Activated CD4-positive, alpha-beta T cell treated with anti-CD3 and anti-CD28 coated beads for 48 hours (primary cell): ENCODE data around the gene PTPRN2.

Experiments used
- DNase-seq: peaks from one replicate; pipeline ENCODE4 v3.0.0-alpha.2; 2020

PTPRN2 gene

DNA sequence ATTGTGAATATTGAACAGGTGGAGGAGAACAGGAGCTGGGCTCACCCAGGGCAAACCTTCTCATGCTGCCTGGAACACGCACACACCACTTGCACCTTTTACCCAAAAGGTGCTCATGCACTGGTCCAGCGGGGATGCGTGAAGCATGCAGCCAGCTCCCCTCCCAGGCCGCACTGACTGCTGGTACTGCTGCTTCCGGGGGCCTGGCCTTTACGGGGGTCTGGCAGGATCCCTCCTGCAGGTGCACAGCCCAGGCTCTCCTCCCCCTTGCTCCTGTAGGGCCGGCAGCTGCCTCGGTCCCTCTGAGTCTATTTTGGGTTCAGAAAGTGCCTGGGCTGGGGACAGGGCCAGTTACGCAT lies 1029.1 kb downstream of the PTPRN2 start:
- DNase-seq: no peak

DNA sequence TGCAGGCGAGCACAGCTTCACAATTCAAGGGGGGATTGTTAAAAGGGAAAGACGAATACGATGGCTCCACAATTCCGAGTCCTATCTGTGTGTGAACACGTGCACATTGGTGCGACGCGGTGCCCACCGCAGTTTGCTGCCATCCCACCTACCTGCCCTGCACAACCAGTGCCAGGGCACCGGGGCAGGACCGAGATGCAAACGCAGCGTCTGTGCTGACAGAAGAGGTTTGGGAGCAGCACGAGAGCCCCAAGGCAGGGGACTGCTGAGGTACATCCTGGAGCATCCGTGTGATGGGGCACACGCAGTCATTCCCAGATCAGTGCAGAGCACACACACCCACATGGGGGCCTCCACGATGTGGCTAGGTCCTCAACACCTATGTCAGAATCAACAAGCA lies 1029.6 kb downstream of the PTPRN2 start:
- no peak for DNase-seq

DNA sequence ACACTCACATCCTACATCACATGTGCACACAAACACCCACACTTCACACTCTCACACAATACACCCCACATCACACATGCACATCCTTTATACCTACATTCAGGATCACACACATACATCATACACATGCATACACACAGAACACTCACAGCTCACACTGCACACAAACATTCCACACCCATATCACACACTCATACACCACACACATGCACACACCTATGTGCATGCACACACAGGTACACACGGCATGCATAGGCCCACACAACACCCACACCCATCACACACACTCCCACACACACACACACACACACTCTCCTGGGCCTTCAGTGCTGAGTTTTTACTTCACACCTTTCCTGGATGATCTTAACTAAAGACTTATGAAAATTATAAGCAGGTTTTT lies 1030.4 kb downstream of the PTPRN2 start:
- no peak for DNase-seq

GRCh38 chr7:157556642-157556944 lies 1031.0 kb downstream of the PTPRN2 start:
- DNase-seq: no peak

DNA sequence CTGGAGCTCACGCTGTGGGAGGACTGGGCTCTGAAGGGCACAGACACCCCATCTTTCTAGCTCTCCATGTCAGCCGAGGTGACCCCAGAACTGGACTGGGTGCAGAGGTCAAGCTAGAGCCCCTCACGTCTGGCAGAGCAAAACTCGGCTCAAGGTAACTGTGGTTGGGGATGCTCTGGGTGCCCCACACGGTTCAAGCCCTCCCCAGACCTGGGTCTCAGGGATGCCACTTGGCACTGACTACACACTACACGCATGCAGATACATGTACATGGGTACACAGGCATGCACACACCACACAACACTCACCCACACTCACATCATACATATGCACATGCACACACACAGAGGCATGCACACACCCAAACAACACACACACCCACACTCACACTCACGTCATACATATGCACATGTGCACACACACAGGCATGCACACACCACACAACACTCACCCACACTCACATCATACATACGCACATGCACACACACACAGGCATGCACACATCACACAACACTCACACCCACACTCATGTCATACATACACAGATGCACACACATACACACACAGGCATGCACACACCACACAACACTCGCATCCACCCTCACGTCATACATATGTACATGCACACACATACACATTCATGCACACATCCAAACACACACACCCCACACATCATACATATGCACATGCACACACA lies 1031.5 kb downstream of the PTPRN2 start:
- no peak for DNase-seq

DNA sequence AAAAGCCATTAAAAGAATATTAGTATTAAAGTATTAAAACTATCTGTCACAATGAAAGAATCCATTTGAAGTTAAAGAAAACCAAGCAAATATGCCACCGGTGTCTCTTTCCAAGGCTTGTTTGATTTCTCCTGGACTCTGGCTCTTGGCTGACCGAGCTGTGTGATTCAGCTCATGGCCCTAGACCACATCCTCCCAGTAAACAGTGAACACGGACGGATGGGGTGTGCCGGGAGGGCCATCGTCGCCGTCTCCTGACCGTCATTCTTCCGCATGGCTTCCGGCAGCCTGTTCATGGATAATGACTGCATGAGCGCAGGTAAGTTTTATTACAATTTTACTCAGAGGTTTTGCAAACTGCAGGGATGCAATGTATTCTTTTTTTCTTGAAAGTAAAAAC lies 1032.3 kb downstream of the PTPRN2 start:
- no peak for DNase-seq

DNA sequence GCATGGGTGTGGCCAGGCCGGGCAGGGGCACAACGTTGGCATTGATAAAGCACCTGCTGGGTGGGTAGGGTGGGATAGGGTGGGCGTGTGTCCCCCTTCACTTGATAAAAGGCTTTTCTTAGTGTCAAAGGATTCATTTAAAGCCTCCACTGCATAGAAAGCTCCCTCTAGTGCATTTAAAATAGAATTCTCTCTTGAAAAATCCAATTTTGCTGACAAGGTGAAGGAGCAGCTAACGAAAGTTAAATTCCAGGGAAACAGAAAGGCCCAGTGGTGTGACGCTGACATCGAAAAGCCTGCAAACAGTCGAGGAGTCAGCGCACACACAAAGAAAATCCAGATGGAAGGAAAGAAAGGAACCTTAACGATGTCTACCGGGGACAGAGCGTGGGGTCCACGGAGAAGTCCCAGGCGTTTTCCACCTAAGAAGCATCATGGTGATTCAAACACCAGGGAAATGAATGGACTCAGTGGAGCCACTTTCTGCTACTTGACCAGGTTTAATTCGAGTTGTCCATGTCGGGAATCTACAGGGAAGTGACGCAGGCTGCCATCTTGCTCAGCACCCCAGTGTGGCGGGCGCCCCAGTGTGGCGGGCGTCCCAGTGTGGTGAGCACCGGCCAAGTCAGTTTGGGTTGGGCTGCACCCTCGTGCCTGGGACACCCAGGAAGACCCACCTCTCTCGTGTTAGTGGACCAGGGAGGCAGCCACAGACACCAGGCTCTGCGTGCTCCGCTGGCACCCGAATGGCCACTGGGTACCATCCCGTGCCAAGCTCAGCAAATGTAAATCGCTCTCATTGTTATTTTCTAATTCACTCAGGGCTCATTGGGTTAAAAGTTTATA lies 1033.0 kb downstream of the PTPRN2 start:
- no peak for DNase-seq

GRCh38 chr7:157553256-157553655 lies 1034.4 kb downstream of the PTPRN2 start:
- no peak for DNase-seq

- DNase-seq: no peak
Measured at GRCh38 chr7:157552295-157552993, 1035.2 kb downstream of the PTPRN2 start.

- no peak for DNase-seq
Measured at GRCh38 chr7:157551325-157552070, 1036.1 kb downstream of the PTPRN2 start.

DNA sequence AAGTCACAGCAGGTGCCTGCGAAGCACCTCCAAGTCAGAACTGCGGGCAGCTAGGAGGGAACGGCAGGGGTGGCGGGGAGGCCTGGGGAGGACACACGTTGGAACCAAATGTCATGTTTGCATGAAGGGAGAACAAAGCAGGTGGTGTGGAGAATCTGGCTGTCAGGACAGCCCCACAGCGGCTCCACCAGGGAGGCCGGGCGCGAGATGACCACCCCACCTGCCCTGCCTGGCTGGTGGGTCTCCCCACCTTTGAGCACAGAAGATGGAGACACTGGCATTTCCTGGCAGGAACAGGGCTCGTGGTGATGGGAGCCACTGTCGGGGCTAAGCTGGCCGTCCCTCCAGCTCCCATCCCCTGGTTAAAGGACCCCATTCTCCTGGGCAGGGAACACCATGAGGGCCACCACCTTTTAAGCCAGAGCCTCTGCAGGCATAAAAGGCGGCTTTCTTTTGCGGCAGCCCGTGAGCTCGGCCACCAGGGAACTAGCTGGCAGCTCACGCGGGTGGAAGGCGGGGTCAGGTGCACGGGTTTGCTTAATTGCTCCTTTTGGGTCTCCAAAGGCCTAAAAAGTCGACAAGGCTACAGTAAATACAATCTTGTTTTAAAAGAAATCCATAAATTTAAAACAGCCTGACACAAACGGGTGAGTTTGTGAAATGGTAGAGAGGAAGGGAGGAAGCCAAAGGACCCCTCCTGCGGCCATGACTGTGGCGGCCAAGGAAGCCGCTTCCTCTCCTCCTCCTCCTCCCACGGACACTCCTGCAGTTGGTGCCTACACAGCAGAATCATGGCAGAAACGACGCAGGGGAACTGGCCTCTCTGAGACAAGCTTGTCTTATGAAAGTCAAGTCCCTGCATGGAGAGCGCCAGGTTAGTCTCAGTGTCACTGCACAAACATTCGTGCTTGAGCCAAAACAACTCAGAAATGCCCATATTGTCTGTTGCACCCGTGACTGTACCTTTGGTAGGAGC lies 1037.0 kb downstream of the PTPRN2 start:
- no peak for DNase-seq

DNA sequence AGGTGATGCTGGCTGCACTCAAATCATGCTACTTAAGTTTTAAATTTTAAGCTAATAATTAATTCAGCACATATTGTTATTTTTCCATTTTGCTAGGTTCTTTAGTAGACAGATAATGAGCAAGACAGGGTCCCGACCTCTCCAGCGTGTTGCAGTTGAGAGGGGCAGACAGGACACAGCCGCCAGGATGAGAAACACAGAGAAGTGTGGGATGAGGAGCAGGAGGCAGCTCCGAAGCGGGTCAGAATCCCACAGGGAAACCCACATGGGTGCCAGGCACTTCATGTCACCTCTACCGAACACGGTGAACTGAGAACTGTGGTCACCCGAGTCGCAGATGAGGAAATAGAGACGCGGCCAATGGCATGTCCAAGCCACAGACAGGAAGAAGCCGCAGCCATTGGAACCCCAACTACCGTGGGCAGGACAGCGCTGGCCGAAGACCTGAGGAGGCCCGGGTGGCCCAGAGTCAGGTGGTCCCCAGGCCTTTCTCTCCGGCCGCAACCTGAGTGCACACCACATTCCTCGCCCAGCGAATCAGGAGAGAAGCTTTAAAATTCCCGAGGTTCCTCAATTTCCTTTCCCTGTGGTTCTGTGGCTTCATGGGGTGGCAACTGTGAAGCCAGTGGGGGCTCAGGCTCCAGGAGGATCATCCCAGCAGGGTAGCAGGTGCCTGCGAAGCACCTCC lies 1037.9 kb downstream of the PTPRN2 start:
- DNase-seq: no peak

- DNase-seq: no peak
Measured at GRCh38 chr7:157548691-157549303, 1038.8 kb downstream of the PTPRN2 start.

DNA sequence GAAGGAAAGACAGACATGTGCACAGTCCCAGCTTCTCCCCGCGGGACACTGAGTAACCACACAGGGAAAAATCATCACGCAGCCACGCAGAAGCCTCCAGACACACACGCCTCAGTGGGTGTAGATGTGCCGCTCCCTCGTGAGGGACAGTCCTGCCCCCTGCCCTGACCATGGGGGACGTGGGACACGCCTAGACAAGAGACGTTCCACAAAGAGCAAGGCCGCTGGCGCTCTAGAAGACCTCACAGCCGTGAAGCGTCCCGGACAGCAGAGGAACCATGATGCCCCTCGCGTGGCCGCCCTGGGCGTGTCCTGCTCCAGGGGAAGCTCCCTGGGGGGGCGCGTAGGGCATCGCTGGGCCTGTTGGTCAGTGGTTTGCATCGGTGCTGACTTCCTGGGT lies 1040.0 kb downstream of the PTPRN2 start:
- no peak for DNase-seq

DNA sequence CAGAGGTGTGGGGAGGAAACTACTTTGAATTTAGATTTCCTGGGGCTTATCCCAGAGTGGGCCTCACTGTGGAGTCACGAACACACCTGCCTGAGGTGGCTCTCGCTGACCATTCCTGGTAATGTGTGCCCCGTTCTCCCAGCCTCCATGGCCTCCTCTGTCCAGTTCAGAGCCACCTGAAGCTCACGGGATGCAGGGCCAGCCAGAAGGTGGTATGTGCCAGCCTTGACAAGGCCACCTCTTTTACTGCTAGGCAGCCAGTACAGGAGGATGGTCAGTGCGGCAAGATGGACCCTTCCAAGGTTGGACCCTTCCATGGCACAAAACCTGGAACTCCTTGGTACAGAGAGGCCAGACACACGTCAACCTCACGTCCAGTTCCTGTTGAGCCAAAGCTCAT lies 1040.5 kb downstream of the PTPRN2 start:
- DNase-seq: no peak

DNA sequence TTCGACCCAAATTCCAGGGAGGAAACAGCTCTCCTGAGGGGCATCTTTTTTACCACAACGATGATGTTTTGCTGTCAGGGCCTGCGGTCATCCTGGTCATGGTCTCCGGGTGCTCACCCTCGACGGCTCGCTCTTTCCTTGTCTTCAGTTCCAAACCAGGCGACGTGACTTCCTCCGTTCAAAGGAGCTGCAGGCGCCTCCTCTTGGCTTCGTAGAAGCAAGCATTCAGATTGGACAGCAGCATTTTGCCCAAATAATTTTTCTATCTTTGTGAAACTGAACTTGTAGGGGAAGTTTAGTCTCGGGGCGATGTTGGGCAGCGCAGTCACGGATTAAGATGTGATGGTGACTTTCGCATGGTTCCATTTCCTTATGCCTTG lies 1042.0 kb downstream of the PTPRN2 start:
- DNase-seq: no peak

GRCh38 chr7:157544980-157545680 lies 1042.5 kb downstream of the PTPRN2 start:
- DNase-seq: no peak

- no peak for DNase-seq
Measured at GRCh38 chr7:157544226-157544625, 1043.4 kb downstream of the PTPRN2 start.

GRCh38 chr7:157543791-157544190 lies 1043.8 kb downstream of the PTPRN2 start:
- DNase-seq: no peak

GRCh38 chr7:157543276-157543675 lies 1044.3 kb downstream of the PTPRN2 start:
- DNase-seq: no peak
